HuH-7 (cell line): ENCODE measurements around the gene NEK2.
A peak's percentile ranks its signal among the peaks of the same experiment; 100 is the strongest.
"Not testable (repeated sequence)": the region's sequence is repeated elsewhere in the genome, so short reads cannot be mapped to it uniquely, and the experiment has no call there.

ENCODE experiments used
- DNase-seq: peaks from one replicate; pipeline ENCODE4 v3.0.0; 2011; ENCODE audit warnings: low spot score

Gene NEK2

GRCh38 chr1:211650904-211651303, 24.5 kb downstream of the NEK2 start:
- no peak for DNase-seq

GRCh38 chr1:211648980-211649934, 26.2 kb downstream of the NEK2 start:
- DNase-seq, result peak; percentile 73

- DNase-seq, result peak; percentile 29
Measured at GRCh38 chr1:211648336-211648735, 27.1 kb downstream of the NEK2 start.

DNA sequence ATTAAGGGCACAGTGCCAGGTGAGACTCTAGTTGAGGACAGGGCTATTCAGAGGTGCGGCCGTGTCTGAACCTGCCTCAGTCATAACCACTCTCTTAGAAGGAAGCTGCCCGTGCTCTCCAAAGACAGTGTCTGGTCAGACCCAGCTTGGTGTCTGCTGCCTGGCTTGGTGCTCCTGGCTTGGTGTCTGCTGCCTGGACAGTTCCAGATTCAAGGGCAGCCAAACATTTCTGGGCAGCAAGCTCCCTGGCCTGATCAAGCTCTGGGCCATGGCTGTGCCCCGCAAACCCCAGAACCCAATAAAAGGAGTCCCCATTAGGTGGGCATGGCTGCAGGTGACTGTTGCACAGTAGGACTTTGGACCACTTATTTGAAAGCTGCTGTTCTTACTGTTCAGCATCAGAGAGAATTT, 27.7 kb downstream of the NEK2 start:
- no peak for DNase-seq

GRCh38 chr1:211646566-211646965, 28.9 kb downstream of the NEK2 start:
- no peak for DNase-seq

DNA sequence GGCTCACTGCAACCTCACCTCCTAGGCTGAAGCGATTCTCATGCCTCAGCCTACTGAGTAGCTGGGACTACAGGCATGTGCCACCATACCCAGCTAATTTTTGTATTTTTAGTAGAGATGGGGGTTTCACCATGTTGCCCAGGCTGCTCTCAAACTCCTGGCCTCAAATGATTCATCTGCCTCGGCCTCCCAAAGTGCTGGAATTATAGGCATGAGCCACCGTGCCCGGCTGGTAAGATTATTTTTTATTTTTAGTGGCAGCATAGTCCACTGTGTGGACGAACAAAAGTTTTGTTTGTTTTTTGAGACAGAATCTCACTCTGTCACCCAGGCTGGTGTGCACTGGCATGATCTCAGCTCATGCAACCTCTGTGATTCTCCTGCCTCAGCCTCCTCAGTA, 29.8 kb downstream of the NEK2 start:
- not testable (repeated sequence) for DNase-seq

DNA sequence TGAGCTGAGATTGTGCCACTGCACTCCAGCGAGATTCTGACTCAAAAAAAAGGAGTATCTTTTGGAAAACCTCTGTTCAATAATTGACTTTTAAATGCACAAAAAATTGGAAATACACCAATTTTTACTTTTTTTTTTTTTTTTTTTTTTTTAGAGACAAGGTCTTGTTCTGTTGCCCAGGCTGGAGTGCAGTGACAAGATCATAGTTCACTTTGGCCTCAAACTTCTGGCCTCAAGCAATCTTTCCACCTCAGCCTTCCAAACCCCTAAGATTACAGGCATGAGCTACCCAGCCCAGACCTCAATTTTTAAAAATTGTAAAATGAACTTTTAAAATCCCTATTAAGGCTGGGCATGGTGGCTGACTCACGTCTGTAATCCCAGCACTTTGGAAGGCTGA, 30.8 kb downstream of the NEK2 start:
- no peak for DNase-seq

GRCh38 chr1:211643324-211644212, 31.9 kb downstream of the NEK2 start:
- DNase-seq, result peak; percentile 52

DNA sequence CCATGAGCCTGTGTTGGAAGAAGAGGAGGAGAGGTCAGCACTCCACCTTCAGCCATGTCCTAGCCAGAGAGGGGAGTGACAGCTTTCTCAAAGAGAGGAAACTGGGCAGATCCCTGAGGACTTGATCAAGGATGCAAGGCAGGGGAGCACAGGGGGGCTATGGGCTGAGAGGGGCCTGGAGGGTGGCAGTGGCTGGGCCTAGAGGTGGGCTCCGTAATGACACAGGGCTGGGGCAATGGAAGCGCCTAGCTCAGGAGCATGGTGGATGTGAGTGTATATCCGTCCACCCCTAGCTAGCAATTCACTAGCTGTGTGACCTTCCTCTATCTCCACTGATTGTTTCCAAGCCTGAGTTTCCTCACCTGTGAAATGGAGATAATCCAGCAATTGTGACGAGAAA, 32.6 kb downstream of the NEK2 start:
- no peak for DNase-seq

DNA sequence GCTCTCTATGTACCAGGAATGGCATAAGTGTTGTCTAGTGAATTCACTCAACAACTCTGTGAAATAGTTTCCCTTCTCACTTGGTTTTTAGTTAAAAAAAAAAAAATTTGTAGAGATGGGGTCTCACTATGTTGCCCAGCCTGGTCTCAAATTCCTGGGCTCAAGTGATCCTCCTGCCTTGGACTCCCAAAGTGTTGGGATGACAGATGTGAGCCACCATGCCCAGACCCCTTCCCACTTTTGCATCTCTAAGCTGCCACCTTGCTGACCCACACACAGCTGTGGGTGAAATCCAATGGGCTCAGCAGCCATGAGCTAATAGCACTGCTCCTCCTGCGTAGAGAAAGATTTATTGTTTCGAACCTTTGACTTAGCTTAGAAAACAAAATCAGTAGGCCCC, 33.5 kb downstream of the NEK2 start:
- no peak for DNase-seq

GRCh38 chr1:211641044-211641800, 34.2 kb downstream of the NEK2 start:
- no peak for DNase-seq

- no peak for DNase-seq
Measured at GRCh38 chr1:211640301-211640630, 35.2 kb downstream of the NEK2 start.

DNA sequence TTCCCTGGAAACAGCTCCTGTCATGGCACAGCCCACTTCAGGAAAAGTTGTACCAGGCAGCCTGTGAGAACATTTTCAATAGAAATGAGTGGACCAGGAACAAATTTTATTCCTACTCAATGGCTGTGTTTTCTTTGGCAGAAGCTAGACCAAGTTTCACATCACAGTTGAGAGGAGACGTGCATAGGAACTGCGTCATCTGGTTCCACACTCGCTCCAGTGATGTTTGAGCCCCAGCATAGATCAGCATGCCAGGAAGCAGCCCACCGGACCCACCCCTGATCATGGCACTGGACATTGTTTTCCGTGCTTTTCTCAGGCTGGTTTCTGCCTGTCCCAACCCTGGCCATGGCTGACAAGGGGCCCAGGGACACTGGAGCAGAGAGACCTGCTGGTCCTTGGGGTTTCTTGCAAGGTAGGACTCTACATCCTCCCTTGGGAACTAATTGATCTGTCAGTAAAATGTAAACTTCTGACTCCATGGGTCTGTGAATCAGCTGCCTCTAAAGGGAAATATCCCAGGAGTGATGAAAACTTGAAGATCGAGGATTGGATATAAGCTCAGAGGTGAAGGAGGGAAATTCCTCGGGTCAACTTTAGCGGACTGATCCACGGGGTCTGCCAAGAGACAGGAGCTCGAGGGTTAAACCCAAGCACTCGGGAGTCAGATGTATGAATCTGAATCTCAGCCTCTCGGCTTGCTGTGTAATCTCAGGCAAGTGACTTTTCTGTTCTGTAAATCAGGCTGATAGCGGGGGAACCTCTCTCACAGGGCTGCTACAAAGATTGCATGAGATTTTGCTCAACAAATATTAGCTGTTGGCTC, 35.7 kb downstream of the NEK2 start:
- DNase-seq, result no peak

GRCh38 chr1:211638689-211639101, 36.7 kb downstream of the NEK2 start:
- DNase-seq, result no peak

DNA sequence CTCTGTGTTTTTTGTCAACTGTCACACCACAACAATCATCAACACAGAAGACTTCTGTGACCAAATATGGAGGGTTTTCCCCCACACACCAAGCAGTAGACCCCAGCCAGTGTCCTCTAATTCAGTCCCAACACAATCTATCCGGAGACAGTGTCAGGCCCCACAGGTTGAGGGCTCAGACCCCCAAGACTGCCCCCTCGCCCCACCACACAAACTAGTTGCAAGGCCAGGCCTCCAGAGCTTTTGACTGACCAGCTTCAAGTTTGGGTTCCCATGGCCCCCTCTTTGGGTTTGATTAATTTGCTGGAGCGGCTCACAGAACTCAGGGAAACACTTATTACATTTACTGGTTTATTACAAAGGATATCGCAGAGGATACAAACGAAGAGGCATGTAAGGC, 37.2 kb downstream of the NEK2 start:
- DNase-seq, result no peak

DNA sequence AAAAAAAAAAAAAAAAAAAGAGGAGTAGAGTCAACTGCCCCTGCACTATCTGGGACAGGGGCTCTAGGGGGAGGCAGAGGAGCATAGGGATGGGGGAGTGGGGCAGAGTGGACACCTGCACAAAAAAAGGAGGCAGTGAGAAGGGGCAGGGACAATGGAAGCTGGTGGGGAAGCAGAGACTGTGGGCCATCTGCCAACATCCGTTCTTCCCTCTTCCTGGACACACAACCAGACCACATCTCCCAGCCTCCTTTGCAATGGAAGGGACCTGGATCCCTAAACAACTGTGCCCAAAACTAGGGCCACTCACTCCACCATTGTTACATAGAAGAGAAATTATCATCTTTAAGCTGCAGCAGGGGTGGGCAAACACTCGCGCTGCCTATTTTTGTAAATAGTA, 38.4 kb downstream of the NEK2 start:
- DNase-seq, result no peak

- not testable (repeated sequence) for DNase-seq
Measured at GRCh38 chr1:211636575-211637029, 38.8 kb downstream of the NEK2 start.

- no peak for DNase-seq
Measured at GRCh38 chr1:211635597-211636205, 39.7 kb downstream of the NEK2 start.

DNA sequence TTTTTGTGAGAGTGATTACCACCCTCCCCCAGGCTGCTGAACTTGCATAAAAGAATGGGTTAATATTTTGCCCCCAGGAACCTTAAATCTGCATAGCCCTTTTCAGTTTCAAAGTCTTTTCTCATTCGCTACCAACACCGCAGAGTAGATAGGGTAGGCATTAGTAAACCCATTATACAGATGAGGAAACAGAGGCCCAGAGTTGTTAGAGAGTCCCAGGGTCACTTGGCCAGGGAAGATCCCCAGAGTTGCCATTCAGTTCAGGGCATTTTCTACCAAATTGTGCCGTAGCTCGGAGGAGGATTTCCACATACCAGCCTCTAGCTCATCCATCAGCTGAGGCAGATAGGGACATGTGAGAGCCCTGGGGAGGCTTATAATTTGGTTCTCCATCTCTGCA, 40.5 kb downstream of the NEK2 start:
- no peak for DNase-seq

GRCh38 chr1:211634461-211634860, 41.0 kb downstream of the NEK2 start:
- no peak for DNase-seq

- DNase-seq, result no peak
Measured at GRCh38 chr1:211633524-211633846, 41.9 kb downstream of the NEK2 start.
